ENCODE measurements around the gene PPA2. TPM values are rescaled to one million over a fixed set of nuclear protein-coding genes. Genes with fewer than 3 reads are reported as not detected.

The PPA2 gene
- total RNA-seq, 1 experiment from 2014 or later, result 165 TPM

DNA sequence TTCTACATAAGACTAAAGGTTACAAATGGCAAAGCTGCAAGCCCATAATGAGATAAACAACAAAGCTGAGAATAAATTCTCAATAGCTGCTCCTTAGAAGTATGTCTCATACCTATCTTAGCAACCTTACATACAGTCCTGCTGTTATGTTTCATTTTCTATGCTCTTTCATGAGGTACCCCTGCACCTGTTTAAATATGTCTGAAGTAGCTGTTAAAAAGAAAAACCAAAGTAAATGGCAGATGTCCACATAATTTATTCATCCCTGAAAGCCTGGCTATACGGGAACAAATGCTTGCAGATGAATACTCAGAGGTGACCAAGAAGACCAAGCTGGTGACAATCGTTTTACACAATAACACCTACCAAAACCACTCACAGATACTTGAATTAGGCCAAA is 22.5 kb downstream of the PPA2 start:
- DNase-seq (ENCODE audit: unreplicated experiment), result no peak
- H3K27me3 Mint-ChIP-seq (ENCODE audit: insufficient read depth, unreplicated experiment), result no peaks in the 10 kb centered on the region
- no peaks in the 10 kb centered on the region for H3K4me1 Mint-ChIP-seq (ENCODE audit: insufficient read depth, unreplicated experiment)
- POLR2A ChIA-PET, result interaction anchor here (1.1 to 2.2 kb wide), 2 partner anchors 17 to 22 kb away, joined by 3 to 7 read pairs; partner anchors contain the start of gene PPA2
- H3K27ac Mint-ChIP-seq (ENCODE audit: low read depth, unreplicated experiment), result no peak overlapping the region
- H3K9me3 Mint-ChIP-seq (ENCODE audit: unreplicated experiment), result no peaks in the 10 kb centered on the region
- no TSS peak for BruUV-seq (replicated peaks)
- H3K4me3 Mint-ChIP-seq (ENCODE audit: unreplicated experiment), result no peak overlapping the region
- peaks cover 72% of the 10 kb centered on the region for H3K36me3 Mint-ChIP-seq (ENCODE audit: insufficient read depth, unreplicated experiment)
- TF ChIP-seq CTCF (IDR thresholded peaks at IDR 0.05; ENCODE audit: unreplicated experiment), result no peak
- CTCF ChIA-PET, result interaction anchor here (0.5 to 1.3 kb wide), 2 partner anchors 22 to 258 kb away, joined by 3 read pairs; no protein-coding TSS in a partner anchor
- intact Hi-C loops (cut with micrococcal nuclease), result no loop called here

GRCh38 chr4:105440890-105441289 is 33.0 kb downstream of the PPA2 start:
- H3K27me3 Mint-ChIP-seq (ENCODE audit: insufficient read depth, unreplicated experiment), result no peaks in the 10 kb centered on the region
- BruUV-seq (replicated peaks), result no TSS peak
- CTCF ChIA-PET, result interaction anchor here (1.7 kb wide), 1 partner anchor 71 kb away, joined by 3 read pairs; no protein-coding TSS in a partner anchor
- POLR2A ChIA-PET, result no interaction called here
- H3K4me1 Mint-ChIP-seq (ENCODE audit: insufficient read depth, unreplicated experiment), result no peaks in the 10 kb centered on the region
- peaks cover 37% of the 10 kb centered on the region for H3K36me3 Mint-ChIP-seq (ENCODE audit: insufficient read depth, unreplicated experiment)
- no peak overlapping the region for H3K4me3 Mint-ChIP-seq (ENCODE audit: unreplicated experiment)
- peaks cover 15% of the 10 kb centered on the region for H3K9me3 Mint-ChIP-seq (ENCODE audit: unreplicated experiment)
- TF ChIP-seq CTCF (IDR thresholded peaks at IDR 0.05; ENCODE audit: unreplicated experiment), result no peak
- intact Hi-C loops (cut with micrococcal nuclease), result no loop called here
- DNase-seq (ENCODE audit: unreplicated experiment), result no peak
- H3K27ac Mint-ChIP-seq (ENCODE audit: low read depth, unreplicated experiment), result no peak overlapping the region

GRCh38 chr4:105437637-105438036 is 36.2 kb downstream of the PPA2 start:
- H3K27me3 Mint-ChIP-seq (ENCODE audit: insufficient read depth, unreplicated experiment), result no peaks in the 10 kb centered on the region
- H3K27ac Mint-ChIP-seq (ENCODE audit: low read depth, unreplicated experiment), result no peak overlapping the region
- no peak overlapping the region for H3K4me3 Mint-ChIP-seq (ENCODE audit: unreplicated experiment)
- BruUV-seq (replicated peaks), result no TSS peak
- ChIA-PET POLR2A (no interaction called here), CTCF (no interaction called here)
- peaks cover 65% of the 10 kb centered on the region for H3K36me3 Mint-ChIP-seq (ENCODE audit: insufficient read depth, unreplicated experiment)
- no peak for DNase-seq (ENCODE audit: unreplicated experiment)
- no peaks in the 10 kb centered on the region for H3K4me1 Mint-ChIP-seq (ENCODE audit: insufficient read depth, unreplicated experiment)
- H3K9me3 Mint-ChIP-seq (ENCODE audit: unreplicated experiment), result peaks cover 18% of the 10 kb centered on the region
- TF ChIP-seq CTCF (IDR thresholded peaks at IDR 0.05; ENCODE audit: unreplicated experiment), result no peak
- intact Hi-C loops (cut with micrococcal nuclease), result no loop called here

DNA sequence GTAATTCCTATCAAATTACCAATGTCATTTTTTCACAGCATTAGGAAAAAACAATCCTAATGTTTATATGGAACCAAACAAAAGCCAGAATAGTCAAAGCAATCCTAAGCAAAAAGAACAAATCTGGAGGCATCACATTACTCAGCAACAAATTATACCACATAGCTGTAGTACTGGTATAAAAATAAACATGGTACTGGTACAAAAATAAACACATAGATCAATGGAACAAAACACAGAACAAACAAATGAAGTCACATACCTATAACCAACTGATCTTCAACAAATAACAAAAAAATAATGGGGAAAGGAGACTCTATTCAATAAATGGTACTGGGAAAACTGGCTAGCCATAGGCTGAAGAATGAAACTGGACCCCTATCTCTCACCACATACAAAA is 37.4 kb downstream of the PPA2 start:
- no peak for DNase-seq (ENCODE audit: unreplicated experiment)
- ChIA-PET CTCF (no interaction called here), POLR2A (no interaction called here)
- Mint-ChIP-seq H3K36me3 (ENCODE audit: insufficient read depth, unreplicated experiment) (peaks cover 75% of the 10 kb centered on the region), H3K27ac (ENCODE audit: low read depth, unreplicated experiment) (no peak overlapping the region), H3K9me3 (ENCODE audit: unreplicated experiment) (peaks cover 18% of the 10 kb centered on the region), H3K4me3 (ENCODE audit: unreplicated experiment) (no peak overlapping the region), H3K27me3 (ENCODE audit: insufficient read depth, unreplicated experiment) (no peaks in the 10 kb centered on the region), H3K4me1 (ENCODE audit: insufficient read depth, unreplicated experiment) (no peaks in the 10 kb centered on the region)
- no peak for TF ChIP-seq CTCF (IDR thresholded peaks at IDR 0.05; ENCODE audit: unreplicated experiment)
- intact Hi-C loops (cut with micrococcal nuclease), result no loop called here
- no TSS peak for BruUV-seq (replicated peaks)

All from MCF 10A (cell line).